Neural progenitor cell (in vitro differentiated cells): Measurements from ENCODE around the gene TEX30. TPM values are rescaled to one million over a fixed set of nuclear protein-coding genes. Genes with fewer than 3 reads are reported as not detected.

Experiments used
- DNase-seq: peaks from one replicate; pipeline ENCODE4 v3.0.0-alpha.2; 2016; ENCODE audit warnings: low spot score
- H2AFZ ChIP-seq: fragments of 200-600 bp; sonication (generic); replicated peaks from 2 replicates; pipeline ENCODE4 v1.6.1; 2016; ENCODE audit warnings: antibody characterized with exemption
- H3F3A ChIP-seq: fragments of 200-600 bp; sonication (generic); 2 replicates; pipeline ENCODE4 v1.6.1; 2016; ENCODE audit warnings: antibody characterized with exemption, low read depth
- H3K27ac ChIP-seq: fragments of 200-600 bp; sonication (generic); 2 replicates; pipeline ENCODE4 v1.5.1; 2016; ENCODE audit warnings: mild to moderate bottlenecking
- H3K27me3 ChIP-seq: fragments of 200-600 bp; sonication (generic); 2 replicates; pipeline ENCODE4 v1.6.1; 2016; ENCODE audit warnings: mild to moderate bottlenecking, moderate library complexity
- H3K36me3 ChIP-seq: fragments of 200-600 bp; sonication (generic); 2 replicates; pipeline ENCODE4 v1.5.1; 2016
- H3K4me1 ChIP-seq: fragments of 200-600 bp; sonication (generic); 2 replicates; pipeline ENCODE4 v1.6.1; 2016; ENCODE audit warnings: mixed run types
- H3K4me2 ChIP-seq: fragments of 200-600 bp; sonication (generic); 2 replicates; pipeline ENCODE4 v1.6.1; 2016
- H3K4me3 ChIP-seq: fragments of 200-600 bp; sonication (generic); 2 replicates; pipeline ENCODE4 v1.5.1; 2016
- H3K79me2 ChIP-seq: fragments of 200-600 bp; sonication (generic); 2 replicates; pipeline ENCODE4 v1.6.1; 2016; ENCODE audit warnings: low read depth
- H3K9ac ChIP-seq: fragments of 200-600 bp; sonication (generic); 2 replicates; pipeline ENCODE4 v1.6.1; 2016
- H3K9me3 ChIP-seq: fragments of 200-600 bp; sonication (generic); 2 replicates; pipeline ENCODE4 v1.5.1; 2016; ENCODE audit warnings: low read depth
- H4K20me1 ChIP-seq: fragments of 200-600 bp; sonication (generic); 2 replicates; pipeline ENCODE4 v1.6.1; 2016; ENCODE audit warnings: low read depth
- H3K27ac Mint-ChIP-seq: 3 replicates; pipeline ENCODE4 v1.8.0; 2021; ENCODE audit warnings: mixed read lengths
- H3K27me3 Mint-ChIP-seq: 2 replicates; pipeline ENCODE4 v1.8.0; 2022; ENCODE audit warnings: low read depth, mild to moderate bottlenecking, inconsistent platforms, moderate library complexity, mixed read lengths; ENCODE audit not compliant: insufficient read depth
- H3K36me3 Mint-ChIP-seq: 3 replicates; pipeline ENCODE4 v1.8.0; 2021; ENCODE audit warnings: mixed read lengths
- H3K4me1 Mint-ChIP-seq: 3 replicates; pipeline ENCODE4 v1.8.0; 2021; ENCODE audit warnings: mixed read lengths
- H3K4me3 Mint-ChIP-seq: 3 replicates; pipeline ENCODE4 v1.8.0; 2021; ENCODE audit warnings: mild to moderate bottlenecking, moderate library complexity, mixed read lengths
- H3K9me3 Mint-ChIP-seq: 3 replicates; pipeline ENCODE4 v1.8.0; 2020; ENCODE audit warnings: mixed read lengths
- EZH2 ChIP-seq: fragments of 200-600 bp; sonication (generic); IDR thresholded peaks from 2 replicates; pipeline ENCODE4 v1.6.1; 2017; ENCODE audit warnings: antibody characterized with exemption, mild to moderate bottlenecking, moderate library complexity
- EZH2phosphoT487 ChIP-seq: fragments of 200-600 bp; sonication (generic); IDR thresholded peaks from 2 replicates; pipeline ENCODE4 v1.6.1; 2017; ENCODE audit warnings: antibody characterized with exemption
- total RNA-seq: library from RNA; depleted of rRNA; stranded (reverse); fragments of >200 nt; gene quantifications from 2 replicates; pipeline ENCODE4 v1.2.3, GENCODE V29; 2015; ENCODE audit warnings: low replicate concordance
- TF ChIP-seq, protein P1 (sequence below): fragments of 200-600 bp; sonication (generic); IDR thresholded peaks from 2 replicates; pipeline ENCODE4 v1.5.1; 2017; ENCODE audit warnings: antibody characterized with exemption, mild to moderate bottlenecking

The TEX30 gene
- total RNA-seq, 1 donor from 2014 or later: 38.9 TPM

DNA sequence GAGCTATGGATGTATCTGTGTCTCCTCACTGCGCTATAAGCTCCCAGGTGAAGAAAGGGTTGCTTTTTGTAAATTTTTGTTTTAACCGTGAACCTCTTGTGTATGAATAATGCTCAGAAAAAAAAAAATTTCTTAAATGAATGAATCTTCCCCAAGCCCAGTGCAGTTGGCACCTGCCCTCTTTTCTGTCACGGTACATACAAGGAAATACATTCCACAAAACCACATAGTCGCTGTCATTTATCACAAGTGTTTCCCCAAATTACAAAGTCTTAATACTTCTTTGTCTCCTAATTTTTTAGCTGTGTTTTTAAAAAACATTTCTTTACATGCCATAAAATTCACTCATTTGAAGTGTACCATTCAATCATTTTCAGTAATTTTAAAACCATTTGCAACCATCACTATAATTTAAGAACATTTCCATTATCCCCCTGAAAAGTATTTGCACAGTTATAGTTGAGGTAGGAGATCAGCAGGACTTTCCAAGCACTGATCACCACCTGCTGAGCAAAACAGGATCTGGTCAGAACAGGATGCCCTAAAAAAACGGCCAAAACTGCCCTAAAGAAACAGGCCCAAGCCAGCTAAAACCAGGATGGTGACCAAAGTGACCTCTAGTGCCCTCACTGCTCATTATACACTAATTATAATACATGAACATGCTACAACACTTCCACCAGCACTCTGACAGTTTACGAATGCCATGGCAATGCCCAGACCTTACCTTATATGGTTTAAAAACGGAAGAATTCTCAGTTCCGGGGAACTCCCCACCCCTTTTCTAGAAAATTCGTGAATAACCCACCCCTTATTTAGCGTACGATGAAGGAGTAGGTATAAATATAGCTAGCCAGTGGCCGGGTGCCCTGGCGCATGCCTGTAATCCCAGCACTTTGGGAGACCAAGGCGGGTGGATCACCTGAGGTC, 1.3 kb upstream of the TEX30 start:
- peaks cover 9% of the 10 kb centered on the region for H3K79me2 ChIP-seq
- H3K9ac ChIP-seq: no peak overlapping the region
- H3K27me3 ChIP-seq: peaks cover 9% of the 10 kb centered on the region
- H3K36me3 Mint-ChIP-seq: peaks cover 10% of the 10 kb centered on the region
- peaks cover 3% of the 10 kb centered on the region for H3K9me3 Mint-ChIP-seq
- peaks cover 3% of the 10 kb centered on the region for H3K4me1 ChIP-seq
- H3K27ac ChIP-seq: no peak overlapping the region
- H3K9me3 ChIP-seq: no peaks in the 10 kb centered on the region
- no peak overlapping the region for H3K4me2 ChIP-seq
- TF ChIP-seq EZH2: no peak
- TF ChIP-seq, protein P1, sequence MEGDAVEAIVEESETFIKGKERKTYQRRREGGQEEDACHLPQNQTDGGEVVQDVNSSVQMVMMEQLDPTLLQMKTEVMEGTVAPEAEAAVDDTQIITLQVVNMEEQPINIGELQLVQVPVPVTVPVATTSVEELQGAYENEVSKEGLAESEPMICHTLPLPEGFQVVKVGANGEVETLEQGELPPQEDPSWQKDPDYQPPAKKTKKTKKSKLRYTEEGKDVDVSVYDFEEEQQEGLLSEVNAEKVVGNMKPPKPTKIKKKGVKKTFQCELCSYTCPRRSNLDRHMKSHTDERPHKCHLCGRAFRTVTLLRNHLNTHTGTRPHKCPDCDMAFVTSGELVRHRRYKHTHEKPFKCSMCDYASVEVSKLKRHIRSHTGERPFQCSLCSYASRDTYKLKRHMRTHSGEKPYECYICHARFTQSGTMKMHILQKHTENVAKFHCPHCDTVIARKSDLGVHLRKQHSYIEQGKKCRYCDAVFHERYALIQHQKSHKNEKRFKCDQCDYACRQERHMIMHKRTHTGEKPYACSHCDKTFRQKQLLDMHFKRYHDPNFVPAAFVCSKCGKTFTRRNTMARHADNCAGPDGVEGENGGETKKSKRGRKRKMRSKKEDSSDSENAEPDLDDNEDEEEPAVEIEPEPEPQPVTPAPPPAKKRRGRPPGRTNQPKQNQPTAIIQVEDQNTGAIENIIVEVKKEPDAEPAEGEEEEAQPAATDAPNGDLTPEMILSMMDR: no peak
- TF ChIP-seq EZH2phosphoT487: no peak
- H2AFZ ChIP-seq: no peak overlapping the region
- no peak overlapping the region for H3K4me3 ChIP-seq
- H3K36me3 ChIP-seq: no peaks in the 10 kb centered on the region
- H4K20me1 ChIP-seq: no peaks in the 10 kb centered on the region
- H3F3A ChIP-seq: no peaks in the 10 kb centered on the region
- H3K4me3 Mint-ChIP-seq: peak overlapping the region; percentile 92
- H3K27ac Mint-ChIP-seq: no peak overlapping the region
- H3K27me3 Mint-ChIP-seq: peaks cover 3% of the 10 kb centered on the region
- DNase-seq: peak; percentile 12
- peaks cover 15% of the 10 kb centered on the region for H3K4me1 Mint-ChIP-seq

DNA sequence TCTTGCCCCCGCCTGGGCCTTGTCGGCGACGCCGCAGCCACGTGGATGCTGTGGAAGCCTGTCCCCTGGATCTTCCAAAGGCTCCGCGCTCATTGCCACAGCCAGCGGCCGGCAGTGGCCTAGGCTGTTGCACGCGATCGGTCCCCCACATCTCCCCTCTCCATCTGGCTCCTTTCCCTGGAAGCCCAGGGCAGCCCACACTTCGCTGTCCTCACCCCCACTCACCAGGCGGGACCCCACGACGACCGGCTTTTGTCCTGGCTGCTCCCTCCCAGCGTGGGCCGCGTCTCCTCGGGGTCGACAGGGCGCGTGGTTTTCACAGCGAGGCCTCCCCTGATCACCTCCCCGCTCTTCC, 605 bp upstream of the TEX30 start:
- H4K20me1 ChIP-seq: no peaks in the 10 kb centered on the region
- Mint-ChIP-seq H3K4me3 (peak overlapping the region; percentile 92), H3K27ac (no peak overlapping the region), H3K9me3 (peaks cover 3% of the 10 kb centered on the region), H3K4me1 (peaks cover 15% of the 10 kb centered on the region), H3K36me3 (peaks cover 10% of the 10 kb centered on the region), H3K27me3 (peaks cover 3% of the 10 kb centered on the region)
- no peak overlapping the region for H3K4me3 ChIP-seq
- no peak overlapping the region for H3K9ac ChIP-seq
- TF ChIP-seq, protein P1: no peak
- TF ChIP-seq EZH2 (no peak), EZH2phosphoT487 (no peak)
- peaks cover 9% of the 10 kb centered on the region for H3K79me2 ChIP-seq
- peak overlapping the region; percentile 42 for H2AFZ ChIP-seq
- no peaks in the 10 kb centered on the region for H3K36me3 ChIP-seq
- peak overlapping the region; percentile 82 for H3K4me2 ChIP-seq
- no peaks in the 10 kb centered on the region for H3F3A ChIP-seq
- no peaks in the 10 kb centered on the region for H3K9me3 ChIP-seq
- peaks cover 9% of the 10 kb centered on the region for H3K27me3 ChIP-seq
- no peak overlapping the region for H3K27ac ChIP-seq
- H3K4me1 ChIP-seq: peaks cover 3% of the 10 kb centered on the region
- no peak for DNase-seq

DNA sequence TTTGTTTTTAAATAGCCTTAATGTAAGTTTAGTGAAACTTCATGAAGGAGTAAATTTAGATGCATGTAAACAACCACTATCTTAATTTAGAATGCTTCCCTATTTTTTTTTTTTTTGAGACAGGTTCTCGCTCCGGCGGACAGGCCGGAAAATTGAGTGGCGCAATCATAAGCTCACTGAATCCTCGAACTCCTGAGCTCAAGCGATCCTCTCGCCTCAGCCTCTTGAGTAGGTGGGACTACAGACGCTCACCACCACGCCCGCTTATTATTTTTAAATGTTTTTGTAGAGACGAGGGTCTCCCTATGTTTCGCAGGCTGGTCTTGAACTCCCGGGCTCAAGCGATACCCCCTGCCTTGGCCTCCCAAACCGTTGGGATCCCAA, 1.6 kb downstream of the TEX30 start:
- Mint-ChIP-seq H3K27me3 (peaks cover 3% of the 10 kb centered on the region), H3K9me3 (peaks cover 3% of the 10 kb centered on the region), H3K27ac (no peak overlapping the region), H3K4me3 (peak overlapping the region; percentile 92), H3K4me1 (peaks cover 15% of the 10 kb centered on the region), H3K36me3 (peaks cover 10% of the 10 kb centered on the region)
- no peak overlapping the region for H3K9ac ChIP-seq
- H3K27ac ChIP-seq: no peak overlapping the region
- H4K20me1 ChIP-seq: no peaks in the 10 kb centered on the region
- H3K4me2 ChIP-seq: no peak overlapping the region
- H3K36me3 ChIP-seq: no peaks in the 10 kb centered on the region
- no peaks in the 10 kb centered on the region for H3K4me1 ChIP-seq
- no peaks in the 10 kb centered on the region for H3F3A ChIP-seq
- peaks cover 9% of the 10 kb centered on the region for H3K79me2 ChIP-seq
- H3K4me3 ChIP-seq: no peak overlapping the region
- peaks cover 9% of the 10 kb centered on the region for H3K27me3 ChIP-seq
- H2AFZ ChIP-seq: no peak overlapping the region
- H3K9me3 ChIP-seq: no peaks in the 10 kb centered on the region
- TF ChIP-seq EZH2phosphoT487 (no peak), EZH2 (no peak)
- TF ChIP-seq, protein P1: no peak
- DNase-seq: no peak
